SJSA1 (cell line): ENCODE measurements around the gene CTNNA2. TPM values are rescaled to one million over a fixed set of nuclear protein-coding genes. Genes with fewer than 3 reads are reported as not detected.

ENCODE experiments used
- DNase-seq, 2 experiments: peaks; one replicate each; pipeline ENCODE4 v3.0.0-alpha.2; 2015 to 2020; ENCODE audit warnings: low spot score in 2 of 2, low read depth in 1 of 2
- H3K27ac ChIP-seq: fragments of 250-450 bp; sonication (Bioruptor Pico); 2 replicates; pipeline ENCODE4 v1.5.1; 2020; ENCODE audit warnings: mild to moderate bottlenecking, moderate library complexity
- H3K27me3 ChIP-seq: fragments of 250-450 bp; sonication (Bioruptor Pico); replicated peaks from 2 replicates; pipeline ENCODE4 v1.5.1; 2020; ENCODE audit warnings: mild to moderate bottlenecking, moderate library complexity
- H3K36me3 ChIP-seq: fragments of 250-450 bp; sonication (Bioruptor Pico); 2 replicates; pipeline ENCODE4 v1.5.1; 2020; ENCODE audit warnings: mild to moderate bottlenecking
- H3K4me1 ChIP-seq: fragments of 250-450 bp; sonication (Bioruptor Pico); replicated peaks from 2 replicates; pipeline ENCODE4 v1.6.1; 2021; ENCODE audit warnings: mild to moderate bottlenecking
- H3K4me3 ChIP-seq: fragments of 250-450 bp; sonication (Bioruptor Pico); 2 replicates; pipeline ENCODE4 v1.5.1; 2020; ENCODE audit warnings: mild to moderate bottlenecking
- H3K9me3 ChIP-seq: fragments of 250-450 bp; sonication (Bioruptor Pico); replicated peaks from 2 replicates; pipeline ENCODE4 v1.5.1; 2020; ENCODE audit warnings: mild to moderate bottlenecking
- total RNA-seq: library from RNA; depleted of rRNA; stranded (reverse); fragments of >200 nt; shearing (Covaris generic); gene quantifications from 2 replicates; pipeline ENCODE4 v1.2.3, GENCODE V29; 2014

Gene CTNNA2
- total RNA-seq, 1 experiment from 2014 or later, result not detected

DNA sequence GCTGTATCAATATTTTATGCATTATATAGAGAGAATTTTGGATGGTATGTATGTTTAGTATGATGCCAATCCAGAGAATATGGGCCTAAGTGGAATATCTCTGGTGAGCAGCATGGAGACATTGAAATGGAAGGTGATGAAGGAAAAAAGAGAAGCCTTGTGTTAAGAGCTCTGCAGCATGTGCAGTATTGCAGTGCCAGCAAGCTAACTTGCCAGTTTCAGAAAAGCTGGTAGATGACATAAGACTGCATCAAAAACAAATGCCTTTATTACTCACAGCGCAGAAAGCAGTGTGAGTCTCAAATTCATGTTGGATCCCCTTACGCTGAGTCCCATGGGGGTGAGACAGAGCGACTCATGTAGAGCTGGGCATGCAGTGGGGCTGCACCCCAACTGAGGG lies 280.2 kb downstream of the CTNNA2 start:
- H3K27ac ChIP-seq, result no peak overlapping the region
- H3K27me3 ChIP-seq, result no peaks in the 10 kb centered on the region
- H3K9me3 ChIP-seq, result no peaks in the 10 kb centered on the region
- DNase-seq, result no peak
- no peak overlapping the region for H3K4me3 ChIP-seq
- no peaks in the 10 kb centered on the region for H3K36me3 ChIP-seq
- H3K4me1 ChIP-seq, result no peaks in the 10 kb centered on the region

DNA sequence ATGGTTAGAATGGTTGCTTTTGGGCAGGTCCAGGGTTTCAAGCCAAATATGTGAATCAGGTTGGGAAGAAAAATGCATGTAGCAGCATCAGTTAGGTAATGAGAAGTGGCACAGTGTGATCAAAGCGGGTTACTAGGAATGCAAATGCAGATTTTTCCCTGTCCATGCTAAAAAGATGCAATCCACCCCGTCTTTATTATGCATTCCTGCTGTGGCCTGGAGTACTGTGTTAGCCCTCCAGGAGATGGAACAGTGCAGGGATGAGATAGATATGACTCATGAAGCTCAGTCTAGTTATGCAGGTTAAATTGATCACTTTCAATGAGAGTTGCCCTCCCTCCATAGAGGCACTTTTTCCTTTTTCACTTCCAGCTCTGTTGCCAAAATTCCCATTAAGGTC lies 283.8 kb downstream of the CTNNA2 start:
- Histone ChIP-seq H3K4me3 (no peak overlapping the region), H3K27ac (no peak overlapping the region), H3K27me3 (no peaks in the 10 kb centered on the region), H3K36me3 (no peaks in the 10 kb centered on the region), H3K9me3 (no peaks in the 10 kb centered on the region), H3K4me1 (no peaks in the 10 kb centered on the region)
- no peak for DNase-seq

DNA sequence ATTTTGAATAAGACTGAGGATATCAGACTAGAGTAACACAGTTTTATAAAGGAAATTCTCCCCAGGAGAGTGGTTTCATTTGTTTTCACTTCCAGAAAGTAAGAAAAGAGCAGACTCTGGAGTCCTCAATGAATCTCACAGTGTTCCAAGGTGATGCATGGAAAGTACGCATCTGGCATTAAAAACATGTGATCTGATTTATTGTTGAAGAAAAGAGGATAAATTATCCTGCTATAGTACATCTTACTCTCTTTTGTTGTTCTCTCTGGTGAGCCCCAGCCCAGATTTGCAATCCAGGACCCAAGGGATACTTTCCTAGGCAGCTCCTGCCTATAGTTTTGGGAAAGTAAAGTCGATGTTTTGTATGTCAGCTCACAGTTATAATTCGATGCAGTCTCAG lies 285.9 kb downstream of the CTNNA2 start:
- DNase-seq, result no peak
- H3K36me3 ChIP-seq, result no peaks in the 10 kb centered on the region
- no peaks in the 10 kb centered on the region for H3K4me1 ChIP-seq
- H3K27me3 ChIP-seq, result no peaks in the 10 kb centered on the region
- no peak overlapping the region for H3K4me3 ChIP-seq
- H3K27ac ChIP-seq, result no peak overlapping the region
- no peaks in the 10 kb centered on the region for H3K9me3 ChIP-seq

DNA sequence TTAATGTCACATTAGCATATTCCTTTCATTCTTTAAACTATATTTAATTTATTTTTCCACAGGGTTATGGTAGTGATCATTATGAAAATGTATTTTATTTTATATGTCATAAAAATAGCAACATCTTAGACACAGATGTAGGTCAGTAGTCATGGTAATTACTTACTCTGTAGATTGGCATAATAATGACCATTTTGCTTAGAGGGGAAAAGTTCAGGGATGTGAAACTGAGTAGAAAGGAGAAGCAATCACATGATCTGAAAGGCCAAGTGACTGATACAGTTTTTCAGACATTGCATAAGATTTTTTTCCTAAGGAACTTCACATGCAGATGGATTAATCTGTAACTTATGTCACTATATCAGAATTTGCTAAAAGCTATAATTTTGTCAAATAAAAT lies 286.9 kb downstream of the CTNNA2 start:
- no peak overlapping the region for H3K27ac ChIP-seq
- H3K27me3 ChIP-seq, result no peaks in the 10 kb centered on the region
- H3K4me1 ChIP-seq, result no peaks in the 10 kb centered on the region
- no peak for DNase-seq
- H3K36me3 ChIP-seq, result no peaks in the 10 kb centered on the region
- no peaks in the 10 kb centered on the region for H3K9me3 ChIP-seq
- no peak overlapping the region for H3K4me3 ChIP-seq

DNA sequence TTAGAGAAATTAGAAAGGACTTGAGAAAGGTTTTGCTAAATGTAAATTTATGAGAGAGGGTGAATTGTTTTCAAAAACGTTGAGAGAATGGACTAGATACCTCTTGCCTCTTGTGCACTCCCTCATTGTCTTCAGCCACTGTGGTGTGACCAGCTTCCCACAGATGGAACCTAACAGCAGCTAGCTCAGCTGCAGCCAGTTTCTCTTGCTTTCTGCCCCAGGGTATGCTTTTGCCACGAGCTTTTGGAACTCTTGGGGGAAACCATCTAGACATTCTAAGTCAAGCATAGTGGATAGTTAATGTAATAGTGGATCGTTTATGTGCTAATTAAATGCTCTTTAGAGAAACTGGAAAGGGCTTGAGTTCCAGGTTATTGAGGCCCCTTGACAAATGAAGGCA lies 288.2 kb downstream of the CTNNA2 start:
- H3K27me3 ChIP-seq, result no peaks in the 10 kb centered on the region
- H3K27ac ChIP-seq, result no peak overlapping the region
- H3K4me1 ChIP-seq, result no peaks in the 10 kb centered on the region
- H3K36me3 ChIP-seq, result no peaks in the 10 kb centered on the region
- no peaks in the 10 kb centered on the region for H3K9me3 ChIP-seq
- H3K4me3 ChIP-seq, result no peak overlapping the region
- DNase-seq, result no peak

DNA sequence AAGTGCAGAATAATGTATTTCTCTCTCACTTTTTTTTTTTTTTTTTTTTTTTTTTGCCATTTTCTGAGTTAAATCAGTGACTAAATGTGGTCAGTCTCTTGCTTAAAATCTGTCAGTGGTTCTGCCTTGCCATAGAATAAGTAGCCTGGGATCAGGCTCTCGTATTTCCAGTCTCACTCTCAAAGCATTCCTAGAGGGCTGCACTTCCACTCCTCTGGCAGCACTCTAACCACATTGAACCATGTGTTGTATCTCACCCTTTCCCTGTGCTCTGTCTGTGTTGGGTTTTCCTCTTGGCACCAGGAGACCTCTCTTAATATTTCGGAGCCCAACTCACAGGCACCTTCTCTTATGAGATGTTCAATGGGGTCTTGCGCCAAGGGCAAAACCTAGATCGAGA lies 304.4 kb downstream of the CTNNA2 start:
- no peak for DNase-seq
- H3K4me3 ChIP-seq, result no peak overlapping the region
- H3K27me3 ChIP-seq, result no peaks in the 10 kb centered on the region
- no peaks in the 10 kb centered on the region for H3K36me3 ChIP-seq
- H3K9me3 ChIP-seq, result no peaks in the 10 kb centered on the region
- H3K4me1 ChIP-seq, result no peaks in the 10 kb centered on the region
- H3K27ac ChIP-seq, result no peak overlapping the region

DNA sequence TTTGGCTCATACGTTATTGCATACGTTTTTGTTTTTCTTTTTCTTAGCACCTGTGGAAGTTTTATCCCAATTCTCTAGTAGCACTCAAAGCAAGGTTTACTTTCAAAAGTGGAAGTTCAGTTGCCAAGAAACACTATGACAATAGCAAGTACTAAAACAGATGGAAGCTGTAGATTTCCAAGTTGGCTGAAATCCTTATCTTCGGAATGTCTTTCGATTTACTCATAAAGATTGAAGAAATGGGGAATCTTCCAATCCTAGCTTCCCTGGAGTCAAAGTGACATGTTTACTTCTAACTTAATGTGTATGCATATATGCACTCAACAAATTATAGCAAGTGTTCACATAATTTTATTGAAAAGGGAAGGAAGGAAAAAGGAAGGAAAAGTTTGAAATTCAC lies 307.4 kb downstream of the CTNNA2 start:
- Histone ChIP-seq H3K4me1 (no peaks in the 10 kb centered on the region), H3K27me3 (no peaks in the 10 kb centered on the region), H3K4me3 (no peak overlapping the region), H3K9me3 (no peaks in the 10 kb centered on the region), H3K27ac (no peak overlapping the region), H3K36me3 (no peaks in the 10 kb centered on the region)
- DNase-seq, result no peak

DNA sequence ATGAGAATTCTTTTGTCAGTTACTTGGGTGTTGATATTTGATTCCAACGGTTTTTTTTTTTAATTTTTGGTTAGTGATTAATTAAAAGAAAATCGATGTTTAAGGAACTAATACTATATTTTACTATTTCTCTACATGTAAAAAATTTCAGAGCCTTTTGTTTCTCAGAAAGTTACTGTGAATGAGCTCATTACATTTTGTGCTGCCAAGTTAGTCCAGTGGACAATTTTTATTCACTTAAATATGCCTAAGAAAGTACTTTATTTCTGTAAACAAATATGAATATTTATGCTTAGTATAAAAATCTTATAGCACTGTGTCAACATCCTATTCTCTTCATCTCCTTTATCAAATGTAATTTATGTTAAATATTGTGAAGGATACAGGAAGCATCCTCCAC lies 309.3 kb downstream of the CTNNA2 start:
- no peaks in the 10 kb centered on the region for H3K9me3 ChIP-seq
- no peak for DNase-seq
- no peak overlapping the region for H3K4me3 ChIP-seq
- no peaks in the 10 kb centered on the region for H3K4me1 ChIP-seq
- no peaks in the 10 kb centered on the region for H3K27me3 ChIP-seq
- H3K36me3 ChIP-seq, result no peaks in the 10 kb centered on the region
- H3K27ac ChIP-seq, result no peak overlapping the region

DNA sequence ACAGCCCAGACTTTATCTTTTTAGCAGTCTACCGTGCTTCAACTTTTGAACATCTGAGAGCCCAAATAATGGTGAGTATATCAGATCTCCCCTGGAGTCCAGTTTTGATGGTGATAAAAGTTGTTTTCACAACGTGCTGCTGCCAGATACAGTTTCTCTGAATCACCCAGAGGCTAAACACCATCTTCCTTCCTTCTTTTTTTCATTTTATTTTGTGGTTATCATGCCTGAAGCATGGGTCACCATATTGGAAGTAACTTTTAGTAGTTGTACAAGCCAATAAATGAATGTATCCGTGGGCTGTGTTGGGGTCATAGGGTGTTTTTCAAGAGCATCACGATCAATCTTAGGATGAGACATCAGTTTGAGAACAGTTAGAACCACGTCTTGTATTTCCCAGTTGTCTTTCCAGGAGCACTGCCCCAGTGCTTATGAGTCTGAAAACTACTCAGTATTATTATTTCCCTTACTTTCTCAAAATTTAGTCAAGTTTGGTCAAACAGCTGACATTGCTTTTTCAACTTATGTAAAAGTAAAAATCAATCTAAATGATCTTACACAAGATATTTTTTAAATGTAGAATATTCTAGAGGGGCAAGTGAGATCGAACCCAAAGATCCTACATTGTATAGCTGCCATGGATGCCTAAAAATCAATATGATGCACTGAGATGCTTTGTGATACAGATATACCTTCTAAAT lies 311.4 kb downstream of the CTNNA2 start:
- no peak overlapping the region for H3K27ac ChIP-seq
- H3K4me1 ChIP-seq, result no peaks in the 10 kb centered on the region
- no peak overlapping the region for H3K4me3 ChIP-seq
- no peaks in the 10 kb centered on the region for H3K36me3 ChIP-seq
- DNase-seq, result no peak
- H3K9me3 ChIP-seq, result no peaks in the 10 kb centered on the region
- no peaks in the 10 kb centered on the region for H3K27me3 ChIP-seq

DNA sequence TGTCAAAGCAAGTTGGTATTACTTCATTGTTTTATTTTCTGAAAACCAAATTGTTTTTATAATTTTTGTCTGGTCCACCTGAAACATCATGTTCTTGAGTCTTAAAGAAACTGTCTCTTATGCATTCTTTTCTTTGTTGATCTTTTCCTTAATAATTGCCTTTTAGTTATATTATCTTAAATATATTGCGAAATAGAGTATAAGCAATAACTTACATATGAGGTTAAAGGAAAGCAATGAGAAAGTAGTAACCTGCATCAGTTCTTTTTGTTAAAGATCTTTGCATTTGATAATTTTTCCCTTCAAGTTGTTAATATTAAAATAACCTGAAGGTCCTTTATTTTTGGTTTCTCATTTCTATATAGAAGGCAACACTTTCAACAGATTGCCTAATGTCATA lies 315.0 kb downstream of the CTNNA2 start:
- no peak overlapping the region for H3K27ac ChIP-seq
- no peak for DNase-seq
- H3K9me3 ChIP-seq, result no peaks in the 10 kb centered on the region
- H3K4me1 ChIP-seq, result no peaks in the 10 kb centered on the region
- no peaks in the 10 kb centered on the region for H3K36me3 ChIP-seq
- no peak overlapping the region for H3K4me3 ChIP-seq
- no peaks in the 10 kb centered on the region for H3K27me3 ChIP-seq

DNA sequence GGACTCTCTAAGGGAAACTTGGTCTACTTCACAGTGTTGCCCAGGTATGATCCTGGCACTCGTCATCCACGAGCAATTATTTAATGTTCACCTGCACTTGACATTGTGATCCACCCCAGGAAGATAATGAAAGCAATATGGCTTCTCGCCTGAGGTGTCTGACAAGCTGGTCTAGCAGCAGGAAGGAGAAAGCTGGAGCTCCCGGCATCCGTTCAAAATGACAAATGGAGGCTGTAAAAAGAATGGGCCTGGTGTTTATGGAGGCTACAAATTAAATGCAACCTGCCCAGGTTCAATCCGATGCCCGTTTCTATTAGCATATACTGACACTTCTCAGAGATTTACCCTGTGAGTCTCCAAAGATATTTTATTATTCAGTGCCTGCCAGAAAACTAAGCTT lies 317.6 kb downstream of the CTNNA2 start:
- no peak for DNase-seq
- no peaks in the 10 kb centered on the region for H3K4me1 ChIP-seq
- no peak overlapping the region for H3K4me3 ChIP-seq
- H3K36me3 ChIP-seq, result no peaks in the 10 kb centered on the region
- no peak overlapping the region for H3K27ac ChIP-seq
- H3K9me3 ChIP-seq, result no peaks in the 10 kb centered on the region
- H3K27me3 ChIP-seq, result no peaks in the 10 kb centered on the region

DNA sequence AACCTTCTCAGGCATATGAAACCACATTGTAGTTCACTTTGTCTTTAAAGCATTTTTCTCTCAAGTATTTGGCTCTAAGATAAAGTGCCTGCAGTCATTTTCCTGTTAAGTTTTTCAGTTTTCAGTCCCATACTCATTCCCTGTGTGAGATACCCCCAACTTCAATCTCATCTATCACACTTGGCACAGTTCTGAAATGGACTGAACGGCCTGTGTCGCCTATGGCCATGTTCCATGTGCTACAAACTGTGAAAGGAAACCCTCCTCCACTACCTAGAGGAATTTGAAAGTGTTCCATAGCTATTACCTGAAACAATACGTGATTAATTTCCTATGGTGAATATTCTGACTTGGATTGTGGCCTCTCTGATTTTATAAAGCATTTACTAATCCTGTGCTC lies 319.1 kb downstream of the CTNNA2 start:
- no peaks in the 10 kb centered on the region for H3K27me3 ChIP-seq
- no peak overlapping the region for H3K4me3 ChIP-seq
- H3K36me3 ChIP-seq, result no peaks in the 10 kb centered on the region
- no peak for DNase-seq
- no peaks in the 10 kb centered on the region for H3K9me3 ChIP-seq
- no peaks in the 10 kb centered on the region for H3K4me1 ChIP-seq
- H3K27ac ChIP-seq, result no peak overlapping the region

DNA sequence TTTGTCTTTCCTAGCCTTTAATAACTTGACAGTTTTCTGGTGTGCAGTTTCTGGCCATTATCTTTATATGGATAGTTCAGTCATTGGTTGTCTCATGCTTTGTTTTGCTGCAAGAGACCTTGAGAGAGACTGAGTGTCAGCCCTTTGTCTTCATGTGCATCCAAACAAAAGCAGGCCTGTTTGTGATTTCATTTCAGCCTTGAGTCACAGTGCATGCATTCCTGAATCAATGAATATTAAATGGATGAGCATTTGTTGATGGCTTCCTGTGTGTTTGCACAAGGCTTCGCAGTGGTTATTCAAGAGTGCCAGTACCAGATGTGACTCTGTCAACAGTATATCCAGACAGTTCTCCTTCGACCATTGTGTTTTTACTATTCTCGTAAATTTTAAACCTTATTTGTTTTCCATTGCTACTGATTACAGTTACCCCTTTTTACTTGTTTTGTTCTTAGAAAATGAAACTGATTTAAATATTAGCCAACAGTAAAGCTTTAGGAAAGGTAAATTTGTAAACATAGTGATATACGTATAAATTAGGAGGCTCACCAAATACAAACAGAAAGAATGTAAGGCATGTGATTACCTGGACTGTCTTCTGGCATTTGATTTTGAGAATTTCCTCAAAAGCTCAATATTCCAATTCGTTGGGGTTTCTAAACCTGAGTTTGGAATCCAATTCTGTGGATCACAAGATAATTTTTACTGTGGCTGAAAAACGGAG lies 319.8 kb downstream of the CTNNA2 start:
- no peaks in the 10 kb centered on the region for H3K9me3 ChIP-seq
- H3K27me3 ChIP-seq, result no peaks in the 10 kb centered on the region
- no peak overlapping the region for H3K4me3 ChIP-seq
- H3K36me3 ChIP-seq, result no peaks in the 10 kb centered on the region
- no peak for DNase-seq
- no peak overlapping the region for H3K27ac ChIP-seq
- no peaks in the 10 kb centered on the region for H3K4me1 ChIP-seq

DNA sequence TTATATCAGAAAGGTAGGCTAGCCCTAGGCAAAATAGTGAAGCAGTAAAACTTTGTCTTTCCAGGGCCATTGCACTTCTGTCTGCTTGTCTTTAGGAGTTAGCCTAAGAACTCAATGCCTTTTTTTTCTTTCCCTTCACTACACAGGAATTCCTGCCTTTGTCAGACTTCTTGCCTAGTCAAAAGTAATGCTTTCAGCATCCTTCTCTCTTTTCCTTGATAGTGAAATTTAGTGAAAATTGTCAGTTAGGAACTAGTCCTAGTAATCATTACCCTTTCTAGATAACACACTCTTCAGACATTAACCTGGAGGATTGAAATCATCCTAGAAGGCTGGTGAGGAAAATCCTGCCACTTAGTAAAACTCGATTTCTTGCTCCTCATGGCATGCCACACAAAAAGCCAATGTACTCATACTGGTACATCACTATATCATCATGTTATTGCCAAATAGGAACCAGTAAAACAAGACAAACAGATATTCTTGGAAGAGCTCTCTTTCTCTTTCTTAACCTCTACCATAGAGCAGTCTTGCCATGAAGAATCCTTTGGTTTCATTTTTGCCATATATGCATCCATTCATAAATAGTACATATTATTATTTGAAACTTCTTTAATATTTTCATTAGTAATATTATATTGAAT lies 320.5 kb downstream of the CTNNA2 start:
- DNase-seq, result no peak
- Histone ChIP-seq H3K27ac (no peak overlapping the region), H3K4me1 (no peaks in the 10 kb centered on the region), H3K4me3 (no peak overlapping the region), H3K27me3 (no peaks in the 10 kb centered on the region), H3K9me3 (no peaks in the 10 kb centered on the region), H3K36me3 (no peaks in the 10 kb centered on the region)
